Tibial nerve (tissue), 4 donors: Measurements from ENCODE around the gene CAB39L.

Experiments used
- EP300 ChIP-seq, 2 donors: sonication (generic); formaldehyde crosslinking; IDR thresholded peaks; one replicate each; pipeline ENCODE4 v1.6.1; 2017; ENCODE audit warnings: antibody characterized with exemption in 2 of 2, mild to moderate bottlenecking in 1 of 2
- TF ChIP-seq, protein P1 (sequence below), 5 experiments: fragments of 200-600 bp in 3 of 5; fragments of 450-650 bp in 2 of 5; sonication (generic) in 3 of 5; IDR thresholded peaks; one replicate each; pipeline ENCODE4 v1.5.1; 2016 to 2019; ENCODE audit warnings: antibody characterized with exemption in 5 of 5, mild to moderate bottlenecking in 3 of 5, moderate library complexity in 2 of 5

DNA sequence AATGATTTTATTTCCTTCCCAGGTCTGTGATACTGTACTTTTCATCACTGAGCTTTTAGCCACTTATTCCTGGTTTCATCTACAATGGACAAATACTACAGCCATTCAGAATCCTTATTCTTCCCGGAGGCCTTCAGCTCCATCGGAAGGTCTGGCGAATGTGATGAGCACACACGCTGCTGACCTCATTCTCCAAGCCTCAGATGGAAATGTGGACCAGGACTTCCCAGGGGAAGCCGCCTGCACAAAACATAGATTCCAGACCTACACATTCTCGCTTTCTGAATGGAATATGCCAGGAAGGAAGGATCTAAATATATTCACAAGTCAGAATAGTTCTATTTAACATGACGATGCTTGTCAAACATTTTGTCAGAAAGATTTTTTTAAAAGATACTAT is 120.5 kb downstream of the CAB39L start:
- TF ChIP-seq, protein P1, sequence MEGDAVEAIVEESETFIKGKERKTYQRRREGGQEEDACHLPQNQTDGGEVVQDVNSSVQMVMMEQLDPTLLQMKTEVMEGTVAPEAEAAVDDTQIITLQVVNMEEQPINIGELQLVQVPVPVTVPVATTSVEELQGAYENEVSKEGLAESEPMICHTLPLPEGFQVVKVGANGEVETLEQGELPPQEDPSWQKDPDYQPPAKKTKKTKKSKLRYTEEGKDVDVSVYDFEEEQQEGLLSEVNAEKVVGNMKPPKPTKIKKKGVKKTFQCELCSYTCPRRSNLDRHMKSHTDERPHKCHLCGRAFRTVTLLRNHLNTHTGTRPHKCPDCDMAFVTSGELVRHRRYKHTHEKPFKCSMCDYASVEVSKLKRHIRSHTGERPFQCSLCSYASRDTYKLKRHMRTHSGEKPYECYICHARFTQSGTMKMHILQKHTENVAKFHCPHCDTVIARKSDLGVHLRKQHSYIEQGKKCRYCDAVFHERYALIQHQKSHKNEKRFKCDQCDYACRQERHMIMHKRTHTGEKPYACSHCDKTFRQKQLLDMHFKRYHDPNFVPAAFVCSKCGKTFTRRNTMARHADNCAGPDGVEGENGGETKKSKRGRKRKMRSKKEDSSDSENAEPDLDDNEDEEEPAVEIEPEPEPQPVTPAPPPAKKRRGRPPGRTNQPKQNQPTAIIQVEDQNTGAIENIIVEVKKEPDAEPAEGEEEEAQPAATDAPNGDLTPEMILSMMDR (IDR thresholded peaks at IDR 0.05): no peak
- no peak for TF ChIP-seq EP300 (IDR thresholded peaks at IDR 0.05)
